DOHH2 (cell line): ENCODE results near the gene CASS4.

Source experiments
- H3F3A ChIP-seq: fragments of 200-600 bp; sonication (generic), shearing (Covaris generic); 2 replicates; pipeline ENCODE4 v1.6.0; 2016; ENCODE audit warnings: antibody characterized with exemption, mild to moderate bottlenecking; ENCODE audit not compliant: control insufficient read depth, insufficient read depth
- H3K27ac ChIP-seq: fragments of 200-600 bp; sonication (generic); 2 replicates; pipeline ENCODE4 v1.5.1; 2014; ENCODE audit warnings: low read depth, mild to moderate bottlenecking, low read length, moderate library complexity
- H3K27me3 ChIP-seq: fragments of 200-600 bp; sonication (generic); 2 replicates; pipeline ENCODE4 v1.6.1; 2014; ENCODE audit warnings: mild to moderate bottlenecking, low read length, mixed read lengths; ENCODE audit not compliant: control insufficient read depth
- H3K36me3 ChIP-seq: fragments of 200-600 bp; sonication (generic); 2 replicates; pipeline ENCODE4 v1.6.1; 2014; ENCODE audit warnings: mild to moderate bottlenecking, low read length, moderate library complexity, mixed read lengths; ENCODE audit not compliant: control insufficient read depth
- H3K4me1 ChIP-seq: fragments of 200-600 bp; sonication (generic); 2 replicates; pipeline ENCODE4 v1.6.1; 2014; ENCODE audit warnings: mild to moderate bottlenecking, low read length, mixed read lengths; ENCODE audit not compliant: control insufficient read depth
- H3K4me2 ChIP-seq: fragments of 200-600 bp; sonication (generic); 2 replicates; pipeline ENCODE4 v1.6.0; 2014; ENCODE audit warnings: mild to moderate bottlenecking, low read length, moderate library complexity
- H3K4me3 ChIP-seq: fragments of 200-600 bp; sonication (generic); 2 replicates; pipeline ENCODE4 v1.5.1; 2014; ENCODE audit warnings: mild to moderate bottlenecking, low read length, mixed read lengths
- H3K79me2 ChIP-seq: fragments of 200-600 bp; sonication (generic); 2 replicates; pipeline ENCODE4 v1.6.1; 2014; ENCODE audit warnings: mild to moderate bottlenecking, low read length, mixed read lengths; ENCODE audit not compliant: control insufficient read depth
- H3K9me2 ChIP-seq: fragments of 200-600 bp; sonication (generic); replicated peaks from 2 replicates; pipeline ENCODE4 v1.6.1; 2014; ENCODE audit warnings: mild to moderate bottlenecking, low read length, mixed read lengths; ENCODE audit not compliant: control insufficient read depth
- H3K9me3 ChIP-seq: fragments of 200-600 bp; sonication (generic); 2 replicates; pipeline ENCODE4 v1.6.1; 2014; ENCODE audit warnings: antibody characterized with exemption, low read length, mixed read lengths; ENCODE audit not compliant: control insufficient read depth, insufficient read depth
- H4K20me1 ChIP-seq: fragments of 200-600 bp; sonication (generic); 2 replicates; pipeline ENCODE4 v1.6.0; 2014; ENCODE audit warnings: low read depth, mild to moderate bottlenecking, antibody characterized with exemption, low read length, moderate library complexity; ENCODE audit not compliant: control insufficient read depth, insufficient read depth
- EZH2phosphoT487 ChIP-seq: fragments of 200-600 bp; sonication (generic); IDR thresholded peaks from 2 replicates; pipeline ENCODE4 v1.6.1; 2017; ENCODE audit warnings: borderline replicate concordance, mild to moderate bottlenecking, antibody characterized with exemption, low read length, moderate library complexity, mixed read lengths
- TF ChIP-seq, protein P1 (sequence below): fragments of 200-600 bp; sonication (generic); IDR thresholded peaks from one replicate; pipeline ENCODE4 v1.5.1; 2014; ENCODE audit warnings: antibody characterized with exemption, mild to moderate bottlenecking, low read depth, low read length; ENCODE audit not compliant: poor library complexity, severe bottlenecking

The CASS4 gene

GRCh38 chr20:56438284-56438683 is 26.2 kb downstream of the CASS4 start:
- no peaks in the 10 kb centered on the region for H3K79me2 ChIP-seq
- no peaks in the 10 kb centered on the region for H4K20me1 ChIP-seq
- TF ChIP-seq EZH2phosphoT487: no peak
- TF ChIP-seq, protein P1, sequence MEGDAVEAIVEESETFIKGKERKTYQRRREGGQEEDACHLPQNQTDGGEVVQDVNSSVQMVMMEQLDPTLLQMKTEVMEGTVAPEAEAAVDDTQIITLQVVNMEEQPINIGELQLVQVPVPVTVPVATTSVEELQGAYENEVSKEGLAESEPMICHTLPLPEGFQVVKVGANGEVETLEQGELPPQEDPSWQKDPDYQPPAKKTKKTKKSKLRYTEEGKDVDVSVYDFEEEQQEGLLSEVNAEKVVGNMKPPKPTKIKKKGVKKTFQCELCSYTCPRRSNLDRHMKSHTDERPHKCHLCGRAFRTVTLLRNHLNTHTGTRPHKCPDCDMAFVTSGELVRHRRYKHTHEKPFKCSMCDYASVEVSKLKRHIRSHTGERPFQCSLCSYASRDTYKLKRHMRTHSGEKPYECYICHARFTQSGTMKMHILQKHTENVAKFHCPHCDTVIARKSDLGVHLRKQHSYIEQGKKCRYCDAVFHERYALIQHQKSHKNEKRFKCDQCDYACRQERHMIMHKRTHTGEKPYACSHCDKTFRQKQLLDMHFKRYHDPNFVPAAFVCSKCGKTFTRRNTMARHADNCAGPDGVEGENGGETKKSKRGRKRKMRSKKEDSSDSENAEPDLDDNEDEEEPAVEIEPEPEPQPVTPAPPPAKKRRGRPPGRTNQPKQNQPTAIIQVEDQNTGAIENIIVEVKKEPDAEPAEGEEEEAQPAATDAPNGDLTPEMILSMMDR: no peak
- H3K27me3 ChIP-seq: no peaks in the 10 kb centered on the region
- H3K27ac ChIP-seq: no peak overlapping the region
- 0 out of 2 replicates have a peak, but pooled peaks cover 3% of the 10 kb centered on the region for H3F3A ChIP-seq
- no peak overlapping the region for H3K4me3 ChIP-seq
- H3K4me1 ChIP-seq: no peaks in the 10 kb centered on the region; the same call in 1 of the 2 replicates
- H3K36me3 ChIP-seq: no peaks in the 10 kb centered on the region
- H3K4me2 ChIP-seq: no peak overlapping the region
- no peaks in the 10 kb centered on the region for H3K9me2 ChIP-seq
- H3K9me3 ChIP-seq: no peaks in the 10 kb centered on the region

DNA sequence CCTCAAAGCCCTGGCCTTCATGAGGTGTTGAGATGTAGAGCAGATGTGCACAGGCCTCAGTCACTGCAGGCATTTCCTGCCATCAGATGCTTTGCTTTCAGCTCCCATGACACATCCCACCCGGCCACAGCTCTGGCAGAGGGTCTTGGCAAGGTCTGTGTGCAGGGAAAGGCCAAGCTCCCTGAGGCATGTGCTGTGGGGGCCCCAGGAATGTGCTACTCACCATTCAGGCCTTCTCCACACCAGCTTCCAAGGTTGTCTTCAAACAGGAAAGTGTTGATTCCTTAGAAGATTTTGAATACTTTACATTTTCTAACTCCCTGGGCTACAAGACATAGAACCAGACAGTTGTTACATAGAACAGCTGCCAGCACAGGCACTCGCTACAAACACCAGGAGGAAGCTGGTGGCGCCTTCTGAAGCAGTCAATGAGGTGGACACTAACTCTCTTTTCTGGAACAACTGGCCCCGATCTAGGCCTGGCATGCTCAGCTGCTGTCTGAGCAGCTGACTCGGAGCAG is 27.8 kb downstream of the CASS4 start:
- Histone ChIP-seq H3K9me3 (no peaks in the 10 kb centered on the region), H3K4me1 (no peaks in the 10 kb centered on the region; the same call in 1 of the 2 replicates), H3F3A (0 out of 2 replicates have a peak, but pooled peaks cover 2% of the 10 kb centered on the region), H3K4me3 (no peak overlapping the region), H3K79me2 (no peaks in the 10 kb centered on the region), H3K4me2 (no peak overlapping the region), H4K20me1 (no peaks in the 10 kb centered on the region), H3K27me3 (no peaks in the 10 kb centered on the region), H3K9me2 (no peaks in the 10 kb centered on the region), H3K27ac (no peak overlapping the region), H3K36me3 (no peaks in the 10 kb centered on the region)
- no peak for TF ChIP-seq EZH2phosphoT487
- TF ChIP-seq, protein P1: no peak

DNA sequence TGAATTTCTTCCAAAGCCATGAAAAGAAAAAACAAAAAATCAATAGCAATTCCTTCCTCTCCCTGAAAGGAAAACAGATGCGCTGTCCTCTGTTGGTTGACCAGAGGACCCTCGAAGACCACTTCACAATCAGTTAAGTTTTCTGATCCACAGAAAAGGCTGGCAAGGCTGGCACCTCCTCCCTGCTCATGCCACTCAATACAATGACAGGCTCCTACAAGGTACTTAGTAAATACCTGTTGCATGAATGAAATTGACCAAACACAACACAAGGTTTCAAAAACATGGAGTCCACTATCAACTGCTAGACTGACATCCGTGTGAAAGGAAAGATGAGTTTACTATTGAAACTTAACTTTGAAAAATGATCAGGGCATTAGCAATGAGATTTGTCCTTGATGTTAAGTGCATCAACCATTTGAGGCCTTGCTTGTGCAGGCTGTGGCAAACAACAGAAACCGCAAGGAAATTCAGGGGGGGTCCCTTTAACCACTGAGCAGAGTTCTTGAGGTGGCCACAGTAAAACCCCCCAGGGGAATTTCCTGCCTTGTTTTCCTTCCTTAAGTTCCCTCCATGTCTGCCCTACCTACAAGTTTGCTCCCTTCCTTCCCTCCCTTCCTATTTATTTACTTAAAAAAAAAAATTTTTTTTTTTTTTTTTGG is 28.4 kb downstream of the CASS4 start:
- no peaks in the 10 kb centered on the region for H3K9me2 ChIP-seq
- no peak overlapping the region for H3K27ac ChIP-seq
- H3F3A ChIP-seq: no peaks in the 10 kb centered on the region
- H3K9me3 ChIP-seq: no peaks in the 10 kb centered on the region
- no peaks in the 10 kb centered on the region for H4K20me1 ChIP-seq
- no peaks in the 10 kb centered on the region for H3K27me3 ChIP-seq
- no peak overlapping the region for H3K4me2 ChIP-seq
- no peak overlapping the region for H3K4me3 ChIP-seq
- TF ChIP-seq, protein P1: no peak
- no peak for TF ChIP-seq EZH2phosphoT487
- H3K36me3 ChIP-seq: no peaks in the 10 kb centered on the region
- no peaks in the 10 kb centered on the region for H3K79me2 ChIP-seq
- no peaks in the 10 kb centered on the region; the same call in 1 of the 2 replicates for H3K4me1 ChIP-seq
